LNCAP (cell line): ENCODE results near the gene PRR15.
A peak's percentile ranks its signal among the peaks of the same experiment; 100 is the strongest.

ENCODE experiments used
- CTCF ChIP-seq: fragments of 450-650 bp; IDR thresholded peaks from 2 replicates; pipeline ENCODE4 v1.5.1; 2017; ENCODE audit warnings: mild to moderate bottlenecking

The PRR15 gene

GRCh38 chr7:29573567-29573966, 9.9 kb downstream of the PRR15 start:
- TF ChIP-seq CTCF = no peak

- no peak for TF ChIP-seq CTCF
Observed at GRCh38 chr7:29574659-29575058, 11.0 kb downstream of the PRR15 start.

- no peak for TF ChIP-seq CTCF
Observed at GRCh38 chr7:29587195-29587808, 23.7 kb downstream of the PRR15 start.

- no peak for TF ChIP-seq CTCF
Observed at GRCh38 chr7:29588212-29588611, 24.6 kb downstream of the PRR15 start.

- peak; percentile 95 for TF ChIP-seq CTCF
Observed at GRCh38 chr7:29588900-29589696, 25.5 kb downstream of the PRR15 start.

GRCh38 chr7:29592866-29593265, 29.2 kb downstream of the PRR15 start:
- no peak for TF ChIP-seq CTCF

- TF ChIP-seq CTCF = no peak
Observed at GRCh38 chr7:29593459-29593858, 29.8 kb downstream of the PRR15 start.
